HEK293 (cell line): ENCODE measurements around the gene HOXA11.

Source experiments
- BCL11B ChIP-seq: fragments of 450-650 bp; formaldehyde crosslinking; IDR thresholded peaks from 2 replicates; pipeline ENCODE4 v1.5.1; 2016; ENCODE audit warnings: low read depth, missing biosample characterization, missing genetic modification characterization
- KLF10 ChIP-seq: fragments of 450-650 bp; IDR thresholded peaks from 2 replicates; pipeline ENCODE4 v1.5.1; 2018; ENCODE audit warnings: missing biosample characterization, mild to moderate bottlenecking, missing genetic modification characterization
- KLF8 ChIP-seq: fragments of 450-650 bp; formaldehyde crosslinking; IDR thresholded peaks from 2 replicates; pipeline ENCODE4 v1.5.1; 2016; ENCODE audit warnings: missing biosample characterization, missing genetic modification characterization
- ZNF10 ChIP-seq: fragments of 450-650 bp; formaldehyde crosslinking; IDR thresholded peaks from 2 replicates; pipeline ENCODE4 v1.5.1; 2017; ENCODE audit warnings: missing biosample characterization, missing genetic modification characterization
- ZNF777 ChIP-seq: fragments of 450-650 bp; formaldehyde crosslinking; IDR thresholded peaks from 2 replicates; pipeline ENCODE4 v1.5.1; 2017; ENCODE audit warnings: missing biosample characterization, missing genetic modification characterization, borderline replicate concordance
- ZNF830 ChIP-seq: fragments of 450-650 bp; IDR thresholded peaks from 2 replicates; pipeline ENCODE4 v1.5.0; 2018; ENCODE audit warnings: missing biosample characterization, missing genetic modification characterization, low read depth, mild to moderate bottlenecking, moderate library complexity
- ZNF837 ChIP-seq: fragments of 450-650 bp; formaldehyde crosslinking; IDR thresholded peaks from 2 replicates; pipeline ENCODE4 v1.5.1; 2016; ENCODE audit warnings: missing biosample characterization, missing genetic modification characterization
- TF ChIP-seq, protein P1 (sequence below): fragments of 450-650 bp; formaldehyde crosslinking; IDR thresholded peaks from 2 replicates; pipeline ENCODE4 v1.5.1; 2016; ENCODE audit warnings: missing biosample characterization, missing genetic modification characterization, low read depth
- TF ChIP-seq, protein P2 (sequence below): fragments of 450-650 bp; formaldehyde crosslinking; IDR thresholded peaks from 2 replicates; pipeline ENCODE4 v1.5.1; 2016; ENCODE audit warnings: missing biosample characterization, missing genetic modification characterization
- TF ChIP-seq, protein P3 (sequence below): fragments of 450-650 bp; formaldehyde crosslinking; IDR thresholded peaks from 2 replicates; pipeline ENCODE4 v1.5.1; 2016; ENCODE audit warnings: missing biosample characterization, missing genetic modification characterization, low read depth

DNA sequence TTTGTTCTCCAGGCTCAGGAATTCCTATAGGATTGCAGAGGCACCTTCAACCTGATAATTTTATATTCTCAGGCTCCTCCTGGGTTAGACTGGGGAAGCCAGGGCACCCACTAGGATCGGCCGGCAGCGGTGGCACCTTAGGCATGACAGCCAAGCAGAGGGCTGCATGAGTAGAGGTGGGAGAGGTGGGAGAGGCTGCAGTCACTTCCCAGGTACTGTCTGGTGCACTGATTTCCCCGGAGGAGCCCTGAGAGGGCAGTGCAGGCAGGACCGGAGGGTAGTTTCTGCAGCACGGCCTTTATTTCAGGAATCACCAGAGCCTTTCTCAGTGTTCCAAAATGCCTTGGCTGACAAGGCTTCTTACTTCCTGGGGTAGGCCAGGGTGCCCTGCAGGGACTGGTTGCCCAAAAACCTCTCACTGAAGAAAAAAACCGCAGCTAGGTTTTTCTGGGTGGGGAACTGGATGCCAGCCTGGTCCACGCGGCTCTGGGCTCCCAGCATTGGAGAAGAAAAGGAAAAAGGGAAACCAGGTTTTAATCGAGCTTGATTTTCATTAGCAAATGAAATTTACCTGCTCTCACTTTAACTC lies 18.4 kb upstream of the HOXA11 start:
- TF ChIP-seq KLF10 (no peak), BCL11B (tag by site-specific recombination) (no peak), KLF8 (tag by site-specific recombination) (no peak), ZNF10 (tag by site-specific recombination) (no peak), ZNF837 (no peak), ZNF830 (tag by site-specific recombination) (no peak), ZNF777 (no peak)
- TF ChIP-seq, protein P1, sequence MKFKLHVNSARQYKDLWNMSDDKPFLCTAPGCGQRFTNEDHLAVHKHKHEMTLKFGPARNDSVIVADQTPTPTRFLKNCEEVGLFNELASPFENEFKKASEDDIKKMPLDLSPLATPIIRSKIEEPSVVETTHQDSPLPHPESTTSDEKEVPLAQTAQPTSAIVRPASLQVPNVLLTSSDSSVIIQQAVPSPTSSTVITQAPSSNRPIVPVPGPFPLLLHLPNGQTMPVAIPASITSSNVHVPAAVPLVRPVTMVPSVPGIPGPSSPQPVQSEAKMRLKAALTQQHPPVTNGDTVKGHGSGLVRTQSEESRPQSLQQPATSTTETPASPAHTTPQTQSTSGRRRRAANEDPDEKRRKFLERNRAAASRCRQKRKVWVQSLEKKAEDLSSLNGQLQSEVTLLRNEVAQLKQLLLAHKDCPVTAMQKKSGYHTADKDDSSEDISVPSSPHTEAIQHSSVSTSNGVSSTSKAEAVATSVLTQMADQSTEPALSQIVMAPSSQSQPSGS = no peak
- TF ChIP-seq, protein P2, sequence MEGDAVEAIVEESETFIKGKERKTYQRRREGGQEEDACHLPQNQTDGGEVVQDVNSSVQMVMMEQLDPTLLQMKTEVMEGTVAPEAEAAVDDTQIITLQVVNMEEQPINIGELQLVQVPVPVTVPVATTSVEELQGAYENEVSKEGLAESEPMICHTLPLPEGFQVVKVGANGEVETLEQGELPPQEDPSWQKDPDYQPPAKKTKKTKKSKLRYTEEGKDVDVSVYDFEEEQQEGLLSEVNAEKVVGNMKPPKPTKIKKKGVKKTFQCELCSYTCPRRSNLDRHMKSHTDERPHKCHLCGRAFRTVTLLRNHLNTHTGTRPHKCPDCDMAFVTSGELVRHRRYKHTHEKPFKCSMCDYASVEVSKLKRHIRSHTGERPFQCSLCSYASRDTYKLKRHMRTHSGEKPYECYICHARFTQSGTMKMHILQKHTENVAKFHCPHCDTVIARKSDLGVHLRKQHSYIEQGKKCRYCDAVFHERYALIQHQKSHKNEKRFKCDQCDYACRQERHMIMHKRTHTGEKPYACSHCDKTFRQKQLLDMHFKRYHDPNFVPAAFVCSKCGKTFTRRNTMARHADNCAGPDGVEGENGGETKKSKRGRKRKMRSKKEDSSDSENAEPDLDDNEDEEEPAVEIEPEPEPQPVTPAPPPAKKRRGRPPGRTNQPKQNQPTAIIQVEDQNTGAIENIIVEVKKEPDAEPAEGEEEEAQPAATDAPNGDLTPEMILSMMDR (tag by site-specific recombination) = no peak
- TF ChIP-seq, protein P3, sequence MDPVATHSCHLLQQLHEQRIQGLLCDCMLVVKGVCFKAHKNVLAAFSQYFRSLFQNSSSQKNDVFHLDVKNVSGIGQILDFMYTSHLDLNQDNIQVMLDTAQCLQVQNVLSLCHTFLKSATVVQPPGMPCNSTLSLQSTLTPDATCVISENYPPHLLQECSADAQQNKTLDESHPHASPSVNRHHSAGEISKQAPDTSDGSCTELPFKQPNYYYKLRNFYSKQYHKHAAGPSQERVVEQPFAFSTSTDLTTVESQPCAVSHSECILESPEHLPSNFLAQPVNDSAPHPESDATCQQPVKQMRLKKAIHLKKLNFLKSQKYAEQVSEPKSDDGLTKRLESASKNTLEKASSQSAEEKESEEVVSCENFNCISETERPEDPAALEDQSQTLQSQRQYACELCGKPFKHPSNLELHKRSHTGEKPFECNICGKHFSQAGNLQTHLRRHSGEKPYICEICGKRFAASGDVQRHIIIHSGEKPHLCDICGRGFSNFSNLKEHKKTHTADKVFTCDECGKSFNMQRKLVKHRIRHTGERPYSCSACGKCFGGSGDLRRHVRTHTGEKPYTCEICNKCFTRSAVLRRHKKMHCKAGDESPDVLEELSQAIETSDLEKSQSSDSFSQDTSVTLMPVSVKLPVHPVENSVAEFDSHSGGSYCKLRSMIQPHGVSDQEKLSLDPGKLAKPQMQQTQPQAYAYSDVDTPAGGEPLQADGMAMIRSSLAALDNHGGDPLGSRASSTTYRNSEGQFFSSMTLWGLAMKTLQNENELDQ = no peak
